Esophagus muscularis mucosa (tissue), 4 donors: ENCODE data around the gene EIF2S2. TPM values are rescaled to one million over a fixed set of nuclear protein-coding genes. Genes with fewer than 3 reads are reported as not detected.
"Not testable (repeated sequence)": the region's sequence is repeated elsewhere in the genome, so short reads cannot be mapped to it uniquely, and the experiment has no call there.

ENCODE experiments used
- DNase-seq: peaks from one replicate; pipeline ENCODE4 v3.0.0-alpha.2; 2017; ENCODE audit errors: extremely low spot score
- H3K27ac ChIP-seq, 4 donors: fragments of 200-600 bp; sonication (generic); replicated peaks in 1 of 4; 1 replicate in 3 of 4; 2 replicates in 1 of 4; pipeline ENCODE4 v1.5.1; 2016 to 2019; ENCODE audit warnings: mild to moderate bottlenecking in 1 of 4
- H3K27me3 ChIP-seq, 4 donors: fragments of 200-600 bp; sonication (generic); one replicate each; pipeline versions ENCODE4 v1.5.1 to v1.6.0; 2016 to 2019
- H3K36me3 ChIP-seq, 4 donors: fragments of 200-600 bp; sonication (generic); one replicate each; pipeline ENCODE4 v1.5.1; 2016 to 2019
- H3K4me1 ChIP-seq, 4 donors: fragments of 200-600 bp; sonication (generic); one replicate each; pipeline ENCODE4 v1.5.1; 2016 to 2019
- H3K4me3 ChIP-seq, 4 donors: fragments of 200-600 bp; sonication (generic); 1 replicate in 2 of 4; 2 replicates in 2 of 4; pipeline ENCODE4 v1.5.1; 2016 to 2019; ENCODE audit warnings: mild to moderate bottlenecking in 4 of 4, moderate library complexity in 1 of 4
- H3K9me3 ChIP-seq, 4 donors: fragments of 200-600 bp; sonication (generic); 1 replicate in 3 of 4; 2 replicates in 1 of 4; pipeline ENCODE4 v1.5.1; 2016 to 2019
- CTCF ChIP-seq, 3 experiments: fragments of 200-600 bp in 2 of 3; fragments of 450-650 bp in 1 of 3; sonication (generic) in 2 of 3; IDR thresholded peaks; one replicate each; pipeline ENCODE4 v1.5.1; 2017 to 2019; ENCODE audit warnings: antibody characterized with exemption in 3 of 3, mild to moderate bottlenecking in 2 of 3, moderate library complexity in 1 of 3
- EP300 ChIP-seq: sonication (generic); formaldehyde crosslinking; IDR thresholded peaks from one replicate; pipeline ENCODE4 v1.6.1; 2017; ENCODE audit warnings: antibody characterized with exemption
- POLR2A ChIP-seq: fragments of 450-650 bp; IDR thresholded peaks from one replicate; pipeline ENCODE4 v1.6.1; 2017; ENCODE audit warnings: antibody characterized with exemption, moderate library complexity, mild to moderate bottlenecking, low read depth
- POLR2AphosphoS5 ChIP-seq, 2 donors: sonication (generic); formaldehyde crosslinking; IDR thresholded peaks; one replicate each; pipeline ENCODE4 v1.6.1; 2017; ENCODE audit warnings: antibody characterized with exemption in 2 of 2
- WGBS: methylation state at CpG from one replicate; pipeline ENCODE4 v1.1.5; 2018; 5-methylcytosine and 5-hydroxymethylcytosine counted together
- intact Hi-C: fragments of 100-400 bp; cut with DNase I; formaldehyde crosslinking; loops from one replicate; pipeline ENCODE4 v1.15.1; 2023
- total RNA-seq, 4 donors: library from RNA; depleted of rRNA; stranded (reverse); fragments of >200 nt; gene quantifications; one replicate each; pipeline versions ENCODE4 v1.1.0 to v1.2.1, GENCODE V29; 2016

The EIF2S2 gene
- 10 to 100 TPM; 48.6 to 64.2 (median 58.7) TPM for total RNA-seq

- Histone ChIP-seq H3K4me1 (peaks cover 28 to 51% (median 50%) of the 10 kb centered on the region in 4 donors), H3K36me3 (peaks cover 0 to 10% (median 7%) of the 10 kb centered on the region in 4 donors), H3K9me3 (no peaks in the 10 kb centered on the region), H3K27me3 (no peaks in the 10 kb centered on the region), H3K27ac (peak within 1 kb of the TSS; percentile 94 to 99 (median 96)), H3K4me3 (peak within 1 kb of the TSS; percentile 76 to 94 (median 92))
- under 1% methylated on average over 58 of the region's 81 CpGs for WGBS
- intact Hi-C loops, result no loop called here
- TF ChIP-seq POLR2A (peak; percentile 94), CTCF (IDR thresholded peaks at IDR 0.05) (peak in 1 of 3 experiments; percentile 16), EP300 (no peak), POLR2AphosphoS5 (IDR thresholded peaks at IDR 0.05) (peak; percentile 99)
- peak; percentile 99 for DNase-seq
Measured at GRCh38 chr20:34111702-34112599, at the start of gene EIF2S2. TSS of gene EIF2S2 (minus strand) at chr20:34112243. CDS start at chr20:34112110, 133 bp downstream.

- H3K4me3 ChIP-seq, H3K27ac ChIP-seq, H3K4me1 ChIP-seq, H3K36me3 ChIP-seq, H3K27me3 ChIP-seq, DNase-seq, intact Hi-C loops, H3K9me3 ChIP-seq: not testable (repeated sequence)
- WGBS, result 78% methylated on average over 7 of the region's 8 CpGs
Measured at GRCh38 chr20:34157697-34158096, 45.7 kb upstream of the EIF2S2 start.

GRCh38 chr20:34155836-34156235 lies 43.8 kb upstream of the EIF2S2 start:
- no peak for DNase-seq
- peaks cover 0 to 8% (median 0%) of the 10 kb centered on the region in 4 donors for H3K9me3 ChIP-seq
- no peaks in the 10 kb centered on the region for H3K36me3 ChIP-seq
- no peak overlapping the region for H3K27ac ChIP-seq
- H3K4me1 ChIP-seq, result no peaks in the 10 kb centered on the region
- H3K27me3 ChIP-seq, result peaks cover 0 to 9% (median 0%) of the 10 kb centered on the region in 4 donors
- H3K4me3 ChIP-seq, result no peak overlapping the region
- TF ChIP-seq CTCF (IDR thresholded peaks at IDR 0.05) (no peak), POLR2A (no peak), EP300 (no peak), POLR2AphosphoS5 (IDR thresholded peaks at IDR 0.05) (no peak)
- intact Hi-C loops, result no loop called here
- 72% methylated on average over 2 of the region's 2 CpGs for WGBS

- intact Hi-C loops, H3K36me3 ChIP-seq, H3K4me1 ChIP-seq, H3K27me3 ChIP-seq, H3K9me3 ChIP-seq, DNase-seq, H3K4me3 ChIP-seq, H3K27ac ChIP-seq: not testable (repeated sequence)
- WGBS, result 92% methylated on average over 6 of the region's 6 CpGs
Measured at GRCh38 chr20:34153169-34153568, 41.1 kb upstream of the EIF2S2 start.

- intact Hi-C loops, H3K4me1 ChIP-seq, H3K36me3 ChIP-seq, H3K9me3 ChIP-seq, H3K4me3 ChIP-seq, H3K27ac ChIP-seq, DNase-seq, H3K27me3 ChIP-seq: not testable (repeated sequence)
- whole genome bisulfite sequencing, result 93% methylated on average over 8 of the region's 8 CpGs
Measured at GRCh38 chr20:34152073-34152472, 40.0 kb upstream of the EIF2S2 start.

GRCh38 chr20:34150306-34151000 lies 38.4 kb upstream of the EIF2S2 start:
- peaks cover 0 to 5% (median 0%) of the 10 kb centered on the region in 4 donors for H3K27me3 ChIP-seq
- H3K27ac ChIP-seq, result no peak overlapping the region
- no peaks in the 10 kb centered on the region for H3K36me3 ChIP-seq
- 66% methylated on average over 9 of the region's 9 CpGs for WGBS
- TF ChIP-seq CTCF (IDR thresholded peaks at IDR 0.05), result no peak
- no peak for TF ChIP-seq EP300
- no peak for TF ChIP-seq POLR2A
- no peak for TF ChIP-seq POLR2AphosphoS5 (IDR thresholded peaks at IDR 0.05)
- H3K4me3 ChIP-seq, result no peak overlapping the region
- no peak for DNase-seq
- no peaks in the 10 kb centered on the region for H3K4me1 ChIP-seq
- peaks cover 0 to 8% (median 0%) of the 10 kb centered on the region in 4 donors for H3K9me3 ChIP-seq
- intact Hi-C loops, result no loop called here
